ENCODE data around the gene DDIT4L. TPM values are rescaled to one million over a fixed set of nuclear protein-coding genes. Genes with fewer than 3 reads are reported as not detected.
A peak's percentile ranks its signal among the peaks of the same experiment; 100 is the strongest.

DDIT4L gene
- total RNA-seq, 1 experiment from 2014 or later: 7.0 TPM

DNA sequence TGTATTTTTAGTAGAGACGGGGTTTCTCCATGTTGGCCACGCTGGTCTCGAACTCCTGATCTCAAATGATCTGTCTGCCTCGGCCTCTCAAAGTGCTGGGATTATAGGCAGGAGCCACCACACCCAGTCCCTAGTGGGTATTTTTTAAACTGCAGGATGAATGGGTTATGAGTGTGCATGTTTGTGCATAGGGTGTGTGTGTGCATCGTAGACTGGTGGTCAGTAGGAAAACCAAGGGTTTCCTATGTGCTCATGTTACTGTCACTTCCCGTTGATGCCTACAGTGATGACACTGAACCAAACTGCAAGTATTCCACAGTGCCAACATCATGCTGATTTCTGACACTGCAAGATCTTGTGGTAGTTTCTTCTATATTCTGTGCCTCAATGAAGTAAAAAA lies 41.1 kb downstream of the DDIT4L start:
- no peak for DNase-seq (ENCODE audit: low read depth, low spot score)
- Histone ChIP-seq H2AFZ (ENCODE audit: low read depth, low read length, poor library complexity, severe bottlenecking) (no peak overlapping the region), H3K4me1 (ENCODE audit: control insufficient read depth in 1 of 2, insufficient read depth in 2 of 2, low read length in 2 of 2) (no peaks in the 10 kb centered on the region), H3K36me3 (ENCODE audit: control insufficient read depth in 1 of 2, insufficient read depth in 2 of 2, low read length in 2 of 2) (no peaks in the 10 kb centered on the region), H3K9ac (ENCODE audit: low read length) (no peak overlapping the region), H4K20me1 (ENCODE audit: insufficient read depth) (no peaks in the 10 kb centered on the region), H3K9me3 (ENCODE audit: control insufficient read depth in 1 of 2, insufficient read depth in 1 of 2, low read depth in 1 of 2, low read length in 2 of 2) (no peaks in the 10 kb centered on the region), H3K4me2 (ENCODE audit: low read length) (no peak overlapping the region), H3K4me3 (replicated peaks in 1 of 2; ENCODE audit: low read depth in 1 of 2, low read length in 2 of 2) (no peak overlapping the region), H3K9me2 (ENCODE audit: insufficient read depth) (no peaks in the 10 kb centered on the region), H3K79me2 (ENCODE audit: insufficient read depth, low read length) (no peaks in the 10 kb centered on the region), H3K27ac (ENCODE audit: low read depth, low read length) (no peak overlapping the region), H3K27me3 (ENCODE audit: insufficient read depth, low read length) (no peaks in the 10 kb centered on the region)
- CTCF ChIA-PET: no interaction called here
- no TSS peak for BruUV-seq (replicated peaks)
- intact Hi-C loops (cut with micrococcal nuclease): no loop called here
- POLR2A ChIA-PET: no interaction called here
- peak; percentile 50; the same call in 1 of the 2 replicates for ATAC-seq
- RAD21 ChIA-PET (ENCODE audit: low non-redundant PET in 1 of 2, low total read pairs in 2 of 2, uncharacterized antibody in 2 of 2, unreplicated experiment in 2 of 2): no interaction called here
- no peak for TF ChIP-seq ZNF274 (IDR thresholded peaks at IDR 0.05; ENCODE audit: low read depth, low read length)

DNA sequence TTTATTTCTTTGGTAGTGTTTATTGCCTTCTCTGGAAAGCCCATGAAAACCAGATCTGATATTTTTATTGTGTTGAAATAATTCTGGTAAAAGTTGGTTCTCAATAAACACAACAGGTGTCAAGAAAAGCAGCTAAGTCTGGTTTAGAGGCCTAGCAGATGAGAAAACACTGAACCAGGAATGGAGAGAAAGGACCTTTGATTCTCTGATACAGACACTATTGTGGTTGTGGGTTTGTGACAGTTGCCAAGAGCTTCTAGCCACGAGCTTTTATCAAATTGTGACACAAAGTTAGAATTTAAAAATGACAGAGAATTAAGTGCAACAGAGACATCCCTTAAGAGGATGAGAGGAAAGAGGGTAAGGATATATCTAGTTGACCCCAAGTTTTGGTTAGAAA lies 42.6 kb downstream of the DDIT4L start:
- no peaks in the 10 kb centered on the region for H3K9me3 ChIP-seq (ENCODE audit: control insufficient read depth in 1 of 2, insufficient read depth in 1 of 2, low read depth in 1 of 2, low read length in 2 of 2)
- no peak overlapping the region for H3K27ac ChIP-seq (ENCODE audit: low read depth, low read length)
- TF ChIP-seq, protein P1, sequence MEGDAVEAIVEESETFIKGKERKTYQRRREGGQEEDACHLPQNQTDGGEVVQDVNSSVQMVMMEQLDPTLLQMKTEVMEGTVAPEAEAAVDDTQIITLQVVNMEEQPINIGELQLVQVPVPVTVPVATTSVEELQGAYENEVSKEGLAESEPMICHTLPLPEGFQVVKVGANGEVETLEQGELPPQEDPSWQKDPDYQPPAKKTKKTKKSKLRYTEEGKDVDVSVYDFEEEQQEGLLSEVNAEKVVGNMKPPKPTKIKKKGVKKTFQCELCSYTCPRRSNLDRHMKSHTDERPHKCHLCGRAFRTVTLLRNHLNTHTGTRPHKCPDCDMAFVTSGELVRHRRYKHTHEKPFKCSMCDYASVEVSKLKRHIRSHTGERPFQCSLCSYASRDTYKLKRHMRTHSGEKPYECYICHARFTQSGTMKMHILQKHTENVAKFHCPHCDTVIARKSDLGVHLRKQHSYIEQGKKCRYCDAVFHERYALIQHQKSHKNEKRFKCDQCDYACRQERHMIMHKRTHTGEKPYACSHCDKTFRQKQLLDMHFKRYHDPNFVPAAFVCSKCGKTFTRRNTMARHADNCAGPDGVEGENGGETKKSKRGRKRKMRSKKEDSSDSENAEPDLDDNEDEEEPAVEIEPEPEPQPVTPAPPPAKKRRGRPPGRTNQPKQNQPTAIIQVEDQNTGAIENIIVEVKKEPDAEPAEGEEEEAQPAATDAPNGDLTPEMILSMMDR (IDR thresholded peaks at IDR 0.05 in 2 of 3, conservative IDR thresholded peaks at IDR 0.05 in 1 of 3; ENCODE audit: borderline replicate concordance in 1 of 3, insufficient read depth in 1 of 3, low read depth in 2 of 3, low read length in 2 of 3): no peak
- TF ChIP-seq EZH2 (IDR thresholded peaks at IDR 0.05): no peak
- TF ChIP-seq ELF1 (IDR thresholded peaks at IDR 0.05; ENCODE audit: borderline replicate concordance, low read depth): no peak
- no peaks in the 10 kb centered on the region for H3K27me3 ChIP-seq (ENCODE audit: insufficient read depth, low read length)
- H3K9ac ChIP-seq (ENCODE audit: low read length): no peak overlapping the region
- RAD21 ChIA-PET (ENCODE audit: low non-redundant PET in 1 of 2, low total read pairs in 2 of 2, uncharacterized antibody in 2 of 2, unreplicated experiment in 2 of 2): no interaction called here
- H3K4me3 ChIP-seq (replicated peaks in 1 of 2; ENCODE audit: low read depth in 1 of 2, low read length in 2 of 2): no peak overlapping the region
- H2AFZ ChIP-seq (ENCODE audit: low read depth, low read length, poor library complexity, severe bottlenecking): no peak overlapping the region
- H4K20me1 ChIP-seq (ENCODE audit: insufficient read depth): no peaks in the 10 kb centered on the region
- H3K79me2 ChIP-seq (ENCODE audit: insufficient read depth, low read length): no peaks in the 10 kb centered on the region
- DNase-seq (ENCODE audit: low read depth, low spot score) (no peak), ATAC-seq (no peak)
- no peaks in the 10 kb centered on the region for H3K9me2 ChIP-seq (ENCODE audit: insufficient read depth)
- POLR2A ChIA-PET: no interaction called here
- no TSS peak for BruUV-seq (replicated peaks)
- CTCF ChIA-PET: no interaction called here
- H3K4me2 ChIP-seq (ENCODE audit: low read length): no peak overlapping the region
- intact Hi-C loops (cut with micrococcal nuclease): no loop called here
- H3K36me3 ChIP-seq (ENCODE audit: control insufficient read depth in 1 of 2, insufficient read depth in 2 of 2, low read length in 2 of 2): no peaks in the 10 kb centered on the region
- H3K4me1 ChIP-seq (ENCODE audit: control insufficient read depth in 1 of 2, insufficient read depth in 2 of 2, low read length in 2 of 2): no peaks in the 10 kb centered on the region
